Adrenal gland (tissue), 5 donors: Measurements from ENCODE around the gene ASB10.

Experiments used
- POLR2A ChIP-seq, 2 donors: fragments of 450-650 bp; IDR thresholded peaks; one replicate each; pipeline ENCODE4 v1.6.1; 2017; ENCODE audit warnings: antibody characterized with exemption in 2 of 2, mild to moderate bottlenecking in 2 of 2, moderate library complexity in 1 of 2
- TF ChIP-seq, protein P1 (sequence below), 6 experiments: fragments of 450-650 bp in 4 of 6; fragments of 200-600 bp in 2 of 6; sonication (generic) in 1 of 6; IDR thresholded peaks; 1 replicate in 5 of 6; 2 replicates in 1 of 6; pipeline versions ENCODE4 v1.5.1 to v1.8.0; 2016 to 2021; ENCODE audit warnings: antibody characterized with exemption in 6 of 6, mild to moderate bottlenecking in 2 of 6, moderate library complexity in 1 of 6
- donor health status: DM: no; HTN: no; CAD: no.

GRCh38 chr7:151128716-151129115 lies 58.3 kb downstream of the ASB10 start:
- TF ChIP-seq, protein P1, sequence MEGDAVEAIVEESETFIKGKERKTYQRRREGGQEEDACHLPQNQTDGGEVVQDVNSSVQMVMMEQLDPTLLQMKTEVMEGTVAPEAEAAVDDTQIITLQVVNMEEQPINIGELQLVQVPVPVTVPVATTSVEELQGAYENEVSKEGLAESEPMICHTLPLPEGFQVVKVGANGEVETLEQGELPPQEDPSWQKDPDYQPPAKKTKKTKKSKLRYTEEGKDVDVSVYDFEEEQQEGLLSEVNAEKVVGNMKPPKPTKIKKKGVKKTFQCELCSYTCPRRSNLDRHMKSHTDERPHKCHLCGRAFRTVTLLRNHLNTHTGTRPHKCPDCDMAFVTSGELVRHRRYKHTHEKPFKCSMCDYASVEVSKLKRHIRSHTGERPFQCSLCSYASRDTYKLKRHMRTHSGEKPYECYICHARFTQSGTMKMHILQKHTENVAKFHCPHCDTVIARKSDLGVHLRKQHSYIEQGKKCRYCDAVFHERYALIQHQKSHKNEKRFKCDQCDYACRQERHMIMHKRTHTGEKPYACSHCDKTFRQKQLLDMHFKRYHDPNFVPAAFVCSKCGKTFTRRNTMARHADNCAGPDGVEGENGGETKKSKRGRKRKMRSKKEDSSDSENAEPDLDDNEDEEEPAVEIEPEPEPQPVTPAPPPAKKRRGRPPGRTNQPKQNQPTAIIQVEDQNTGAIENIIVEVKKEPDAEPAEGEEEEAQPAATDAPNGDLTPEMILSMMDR (IDR thresholded peaks at IDR 0.05), result no peak
- TF ChIP-seq POLR2A (IDR thresholded peaks at IDR 0.05), result no peak
